Measurements from ENCODE around the gene SLC4A5. TPM values are rescaled to one million over a fixed set of nuclear protein-coding genes. Genes with fewer than 3 reads are reported as not detected.

Gene SLC4A5
- total RNA-seq, 4 donors from 2014 or later, result 4.2 to 22.9 (median 9.5) TPM

GRCh38 chr2:74325815-74326214, 17.4 kb downstream of the SLC4A5 start:
- Histone ChIP-seq H3K36me3 (peaks cover 0 to 55% (median 9%) of the 10 kb centered on the region in 3 donors), H3K4me1 (no peaks in the 10 kb centered on the region), H3K27me3 (no peaks in the 10 kb centered on the region), H3K4me3 (no peak overlapping the region), H3K27ac (no peak overlapping the region), H3K9me3 (no peaks in the 10 kb centered on the region)
- no peak for DNase-seq (ENCODE audit: low spot score in 2 of 2)
- WGBS, 2 donors, result 85 to 90% methylated on average over 2 of the region's 2 CpGs
- TF ChIP-seq CTCF (IDR thresholded peaks at IDR 0.05) (no peak), EP300 (IDR thresholded peaks at IDR 0.05) (no peak), POLR2A (IDR thresholded peaks at IDR 0.05) (no peak)

GRCh38 chr2:74321737-74322136, 21.5 kb downstream of the SLC4A5 start:
- no peak for TF ChIP-seq POLR2A (IDR thresholded peaks at IDR 0.05)
- TF ChIP-seq CTCF (IDR thresholded peaks at IDR 0.05), result no peak
- no peak for TF ChIP-seq EP300 (IDR thresholded peaks at IDR 0.05)
- 95 to 98% methylated on average over 2 of the region's 2 CpGs for WGBS, 2 donors
- H3K9me3 ChIP-seq, result no peaks in the 10 kb centered on the region
- peaks cover 0 to 6% (median 0%) of the 10 kb centered on the region in 4 donors for H3K4me1 ChIP-seq
- H3K36me3 ChIP-seq, result peaks cover 0 to 18% (median 0%) of the 10 kb centered on the region in 3 donors
- no peak for DNase-seq (ENCODE audit: low spot score in 2 of 2)
- no peaks in the 10 kb centered on the region for H3K27me3 ChIP-seq
- H3K4me3 ChIP-seq, result no peak overlapping the region
- no peak overlapping the region for H3K27ac ChIP-seq

GRCh38 chr2:74317701-74318100, 25.5 kb downstream of the SLC4A5 start:
- Histone ChIP-seq H3K36me3 (peaks cover 0 to 21% (median 4%) of the 10 kb centered on the region in 3 donors), H3K27ac (no peak overlapping the region), H3K27me3 (no peaks in the 10 kb centered on the region), H3K4me3 (no peak overlapping the region), H3K9me3 (no peaks in the 10 kb centered on the region), H3K4me1 (peaks cover 0 to 6% (median 0%) of the 10 kb centered on the region in 4 donors)
- TF ChIP-seq POLR2A (IDR thresholded peaks at IDR 0.05), result no peak
- TF ChIP-seq EP300 (IDR thresholded peaks at IDR 0.05), result no peak
- no peak for TF ChIP-seq CTCF (IDR thresholded peaks at IDR 0.05)
- DNase-seq (ENCODE audit: low spot score in 2 of 2), result no peak

GRCh38 chr2:74316627-74317295, 26.5 kb downstream of the SLC4A5 start:
- 63 to 66% methylated on average over 6 of the region's 6 CpGs for WGBS, 2 donors
- H3K27ac ChIP-seq, result no peak overlapping the region
- H3K4me3 ChIP-seq, result no peak overlapping the region
- peaks cover 0 to 6% (median 0%) of the 10 kb centered on the region in 4 donors for H3K4me1 ChIP-seq
- H3K9me3 ChIP-seq, result no peaks in the 10 kb centered on the region
- DNase-seq (ENCODE audit: low spot score in 2 of 2), result no peak
- H3K27me3 ChIP-seq, result no peaks in the 10 kb centered on the region
- peaks cover 0 to 30% (median 4%) of the 10 kb centered on the region in 3 donors for H3K36me3 ChIP-seq
- TF ChIP-seq EP300 (IDR thresholded peaks at IDR 0.05) (no peak), POLR2A (IDR thresholded peaks at IDR 0.05) (no peak), CTCF (IDR thresholded peaks at IDR 0.05) (no peak)

GRCh38 chr2:74314107-74314506, 29.1 kb downstream of the SLC4A5 start:
- no peak for DNase-seq (ENCODE audit: low spot score in 2 of 2)
- H3K4me1 ChIP-seq, result peaks cover 0 to 6% (median 0%) of the 10 kb centered on the region in 4 donors
- WGBS, 2 donors, result 78 to 85% methylated on average over 5 of the region's 5 CpGs
- peaks cover 0 to 43% (median 4%) of the 10 kb centered on the region in 3 donors for H3K36me3 ChIP-seq
- no peak for TF ChIP-seq POLR2A (IDR thresholded peaks at IDR 0.05)
- no peak for TF ChIP-seq EP300 (IDR thresholded peaks at IDR 0.05)
- no peak for TF ChIP-seq CTCF (IDR thresholded peaks at IDR 0.05)
- H3K27ac ChIP-seq, result no peak overlapping the region
- H3K27me3 ChIP-seq, result no peaks in the 10 kb centered on the region
- no peak overlapping the region for H3K4me3 ChIP-seq
- no peaks in the 10 kb centered on the region for H3K9me3 ChIP-seq
